ENCODE measurements around the gene GAS1. TPM values are rescaled to one million over a fixed set of nuclear protein-coding genes. Genes with fewer than 3 reads are reported as not detected.

GAS1 gene
- total and polyA plus RNA-seq, 12 donors = 4.4 to 49.0 (median 10.6) TPM

GRCh38 chr9:86943201-86944113 is 3.8 kb downstream of the GAS1 start:
- intact Hi-C loops (cut with DNase I) = no loop called here
- WGBS, 4 donors = 39 to 51% (median 47%) methylated on average over 12 of the region's 12 CpGs

GRCh38 chr9:86942281-86943200 is 4.8 kb downstream of the GAS1 start:
- Histone ChIP-seq H3K36me3 (replicated peaks in 1 of 2) (no peaks in the 10 kb centered on the region), H3K9me3 (replicated peaks in 1 of 3) (no peaks in the 10 kb centered on the region), H3K4me3 (no peak overlapping the region), H3K27ac (no peak overlapping the region), H3K4me1 (replicated peaks in 1 of 2) (peaks cover 5 to 14% of the 10 kb centered on the region in 2 donors), H3K27me3 (no peaks in the 10 kb centered on the region)
- no peak for DNase-seq
- intact Hi-C loops (cut with DNase I) = no loop called here
- TF ChIP-seq CTCF (IDR thresholded peaks at IDR 0.05) (no peak), POLR2A (IDR thresholded peaks at IDR 0.05) (no peak)
- WGBS, 4 donors = 74 to 80% (median 78%) methylated on average over 10 of the region's 10 CpGs

More at GRCh38 chr9:86943201-86944113, 3.8 kb downstream of the GAS1 start:
- Histone ChIP-seq H3K36me3 (replicated peaks in 1 of 2) (no peaks in the 10 kb centered on the region), H3K4me1 (replicated peaks in 1 of 2) (peaks cover 5 to 14% of the 10 kb centered on the region in 2 donors), H3K9me3 (replicated peaks in 1 of 3) (no peaks in the 10 kb centered on the region), H3K4me3 (peak overlapping the region in 1 of 4 donors; percentile 91), H3K27ac (no peak overlapping the region), H3K27me3 (no peaks in the 10 kb centered on the region)
- DNase-seq = no peak
- TF ChIP-seq CTCF (IDR thresholded peaks at IDR 0.05) (no peak), POLR2A (IDR thresholded peaks at IDR 0.05) (no peak)

GRCh38 chr9:86941197-86941596 is 6.1 kb downstream of the GAS1 start:
- H3K27ac ChIP-seq = no peak overlapping the region
- H3K4me1 ChIP-seq (replicated peaks in 1 of 2) = peaks cover 5 to 14% of the 10 kb centered on the region in 2 donors
- 68 to 76% (median 73%) methylated on average over 2 of the region's 2 CpGs for WGBS, 4 donors
- no peak overlapping the region for H3K4me3 ChIP-seq
- no peaks in the 10 kb centered on the region for H3K36me3 ChIP-seq (replicated peaks in 1 of 2)
- TF ChIP-seq POLR2A (IDR thresholded peaks at IDR 0.05) = no peak
- no peak for TF ChIP-seq CTCF (IDR thresholded peaks at IDR 0.05)
- DNase-seq = no peak
- H3K9me3 ChIP-seq (replicated peaks in 1 of 3) = no peaks in the 10 kb centered on the region
- intact Hi-C loops (cut with DNase I) = no loop called here
- H3K27me3 ChIP-seq = no peaks in the 10 kb centered on the region

- Histone ChIP-seq H3K27me3 (no peaks in the 10 kb centered on the region), H3K9me3 (replicated peaks in 1 of 3) (no peaks in the 10 kb centered on the region), H3K27ac (no peak overlapping the region), H3K36me3 (replicated peaks in 1 of 2) (no peaks in the 10 kb centered on the region), H3K4me1 (replicated peaks in 1 of 2) (peaks cover 5 to 14% of the 10 kb centered on the region in 2 donors), H3K4me3 (no peak overlapping the region)
- TF ChIP-seq POLR2A (IDR thresholded peaks at IDR 0.05) (no peak), CTCF (IDR thresholded peaks at IDR 0.05) (no peak)
- intact Hi-C loops (cut with DNase I) = no loop called here
- DNase-seq = no peak
- 48 to 59% (median 54%) methylated on average over 6 of the region's 6 CpGs for WGBS, 4 donors
Observed at GRCh38 chr9:86940774-86941173, 6.5 kb downstream of the GAS1 start.
